AG08396 (cell line): ENCODE results near the gene SOX12.
A peak's percentile ranks its signal among the peaks of the same experiment; 100 is the strongest.
"Not testable (repeated sequence)": the region's sequence is repeated elsewhere in the genome, so short reads cannot be mapped to it uniquely, and the experiment has no call there.

Experiments used
- DNase-seq: peaks from one replicate; pipeline ENCODE4 v3.0.0; 2012; ENCODE audit warnings: low spot score, mixed read lengths

SOX12 gene

GRCh38 chr20:362271-363254 is 37.2 kb downstream of the SOX12 start:
- peak; percentile 74 for DNase-seq

GRCh38 chr20:363319-364078 is 38.1 kb downstream of the SOX12 start:
- no peak for DNase-seq

- DNase-seq: no peak
Measured at GRCh38 chr20:364905-365794, 39.8 kb downstream of the SOX12 start.

GRCh38 chr20:366041-366718 is 40.8 kb downstream of the SOX12 start:
- no peak for DNase-seq

- DNase-seq: no peak
Measured at GRCh38 chr20:366719-367485, 41.5 kb downstream of the SOX12 start.

- no peak for DNase-seq
Measured at GRCh38 chr20:367486-367887, 42.1 kb downstream of the SOX12 start.

GRCh38 chr20:368915-369314 is 43.6 kb downstream of the SOX12 start:
- DNase-seq: no peak

- no peak for DNase-seq
Measured at GRCh38 chr20:370151-370600, 44.8 kb downstream of the SOX12 start.

- no peak for DNase-seq
Measured at GRCh38 chr20:370977-371754, 45.8 kb downstream of the SOX12 start.

- peak; percentile 74 for DNase-seq
Measured at GRCh38 chr20:371755-372542, 46.6 kb downstream of the SOX12 start.

- DNase-seq: not testable (repeated sequence)
Measured at GRCh38 chr20:372543-373082, 47.3 kb downstream of the SOX12 start.

GRCh38 chr20:373171-373890 is 48.0 kb downstream of the SOX12 start:
- peak; percentile 71 for DNase-seq

GRCh38 chr20:375265-375889 is 50.0 kb downstream of the SOX12 start:
- no peak for DNase-seq

GRCh38 chr20:376089-376488 is 50.7 kb downstream of the SOX12 start:
- no peak for DNase-seq

- no peak for DNase-seq
Measured at GRCh38 chr20:376750-377149, 51.4 kb downstream of the SOX12 start.

- not testable (repeated sequence) for DNase-seq
Measured at GRCh38 chr20:377578-377977, 52.2 kb downstream of the SOX12 start.

- no peak for DNase-seq
Measured at GRCh38 chr20:378961-379336, 53.6 kb downstream of the SOX12 start.
